ENCODE data around the gene ANTXR2.

ANTXR2 gene

DNA sequence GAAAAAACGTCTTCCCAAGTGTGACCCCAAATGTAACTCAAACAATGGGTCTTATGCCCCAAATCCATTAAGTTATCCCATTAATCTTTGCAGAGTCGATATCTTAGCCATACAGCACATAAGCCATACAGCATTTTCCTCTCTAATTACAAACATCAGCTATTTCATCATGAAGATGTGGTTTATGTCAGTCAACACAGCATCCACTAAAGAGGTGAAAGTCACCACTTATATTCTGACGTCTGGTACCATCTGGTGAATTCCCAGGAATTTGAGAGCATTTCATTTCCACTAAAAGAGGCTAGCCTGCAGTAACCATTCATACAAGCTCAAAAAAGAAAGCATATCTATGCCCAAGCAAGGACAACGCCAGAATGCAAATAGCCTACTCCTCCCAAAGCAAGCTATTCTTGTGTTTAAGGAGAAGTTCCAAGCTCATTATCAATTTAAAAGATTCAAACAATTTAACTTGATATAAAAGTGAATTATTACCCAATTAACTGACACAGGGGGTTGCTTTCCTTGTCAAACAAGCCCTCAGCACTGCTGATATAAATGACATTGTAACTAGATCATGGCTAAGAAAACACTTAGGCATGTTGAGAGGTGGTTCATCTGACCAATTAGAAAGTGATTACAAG lies 203.3 kb downstream of the ANTXR2 start:
- peak in 1 of 2 experiments; percentile 27 for DNase-seq (ENCODE audit: low read depth in 2 of 2)

DNA sequence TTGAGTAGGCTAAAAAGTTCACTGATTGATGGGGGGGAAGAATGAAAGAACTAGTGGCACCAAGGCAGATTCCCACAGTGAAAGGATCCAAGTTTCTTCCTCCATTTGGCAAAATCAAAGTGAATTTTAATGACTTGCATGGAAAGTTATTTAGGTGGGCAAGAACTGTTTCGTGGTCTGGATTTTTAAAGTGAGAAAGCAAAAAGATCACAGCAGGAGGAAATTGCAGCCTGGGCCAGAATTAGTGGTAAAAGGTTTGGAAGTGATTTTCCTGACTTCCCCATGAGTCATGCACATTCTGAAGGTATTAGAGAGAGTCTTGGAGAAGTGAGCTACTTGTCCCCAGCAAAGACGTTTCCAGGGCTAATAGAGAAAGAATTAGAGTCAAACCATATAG lies 207.8 kb downstream of the ANTXR2 start:
- DNase-seq (ENCODE audit: low read depth in 2 of 2): peak; percentile 69 to 71

DNA sequence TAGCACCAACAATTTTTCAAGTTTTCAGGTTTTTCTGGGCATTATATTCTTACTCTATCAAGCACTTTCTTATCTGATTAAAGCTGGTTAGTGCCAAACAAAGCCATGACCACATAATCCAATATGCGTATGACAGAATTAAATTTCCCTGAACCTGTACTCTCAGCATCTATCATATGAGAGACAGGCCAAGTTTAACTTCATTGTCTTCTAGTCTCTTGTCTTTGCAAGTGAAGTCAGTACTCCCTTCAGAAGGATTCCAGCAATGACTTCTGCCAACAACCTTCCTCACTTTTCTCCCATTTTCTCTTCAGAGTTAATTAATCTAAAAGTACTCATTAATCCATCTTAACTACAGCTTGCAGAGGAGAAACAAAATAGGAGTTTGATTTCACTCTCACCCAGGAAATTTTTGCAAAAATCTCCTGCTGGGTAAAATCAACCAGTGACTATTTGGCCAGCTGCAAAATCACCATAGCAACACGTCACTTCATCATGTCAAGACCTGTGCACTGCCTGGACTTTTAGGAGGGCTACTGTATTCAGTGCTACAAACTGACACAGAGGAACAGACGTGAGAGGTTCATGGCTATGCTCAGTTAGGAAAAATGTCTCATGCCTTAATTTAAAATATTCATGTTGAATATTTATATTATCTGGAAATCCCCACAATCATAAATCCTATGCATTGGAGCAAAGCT lies 208.4 kb downstream of the ANTXR2 start:
- no peak for DNase-seq (ENCODE audit: low read depth in 2 of 2)

DNA sequence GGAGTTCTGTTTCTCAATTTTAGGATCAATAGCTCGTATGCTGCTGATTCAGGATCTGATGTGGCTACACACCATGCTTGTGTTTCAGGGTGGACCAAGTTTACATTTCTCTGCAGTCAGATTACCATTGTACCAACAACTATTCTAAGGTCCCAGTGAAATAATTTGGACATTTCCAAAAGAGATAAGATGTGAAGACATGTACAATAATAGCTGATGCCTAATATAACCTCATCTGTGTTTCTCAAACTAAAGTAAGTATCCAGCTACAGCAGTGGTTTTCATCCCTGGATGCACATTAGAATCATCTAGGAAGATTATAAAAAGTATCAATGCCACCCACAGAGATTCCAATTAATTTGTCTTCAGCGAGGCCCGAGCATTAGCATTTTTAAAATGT lies 209.7 kb downstream of the ANTXR2 start:
- no peak for DNase-seq (ENCODE audit: low read depth in 2 of 2)

DNA sequence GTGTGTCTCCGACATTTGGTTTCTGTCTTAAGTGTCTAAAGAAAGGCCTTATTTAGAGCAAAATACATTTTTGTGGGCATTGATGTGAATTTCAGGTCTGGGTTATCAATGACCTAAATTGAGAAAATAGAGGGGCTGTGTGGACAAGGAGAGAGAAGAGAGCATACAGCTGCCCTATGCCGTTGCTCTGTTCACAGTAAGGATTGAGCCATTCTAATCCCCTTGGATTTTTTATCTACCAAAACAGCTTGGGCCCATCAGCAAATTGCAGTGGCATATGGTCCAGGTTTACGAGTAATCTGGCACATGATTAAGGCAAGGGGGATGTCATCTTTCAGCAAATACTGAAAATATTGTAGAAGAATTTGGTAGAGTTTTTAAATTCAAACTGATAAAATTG lies 210.2 kb downstream of the ANTXR2 start:
- DNase-seq (ENCODE audit: low read depth in 2 of 2): no peak

DNA sequence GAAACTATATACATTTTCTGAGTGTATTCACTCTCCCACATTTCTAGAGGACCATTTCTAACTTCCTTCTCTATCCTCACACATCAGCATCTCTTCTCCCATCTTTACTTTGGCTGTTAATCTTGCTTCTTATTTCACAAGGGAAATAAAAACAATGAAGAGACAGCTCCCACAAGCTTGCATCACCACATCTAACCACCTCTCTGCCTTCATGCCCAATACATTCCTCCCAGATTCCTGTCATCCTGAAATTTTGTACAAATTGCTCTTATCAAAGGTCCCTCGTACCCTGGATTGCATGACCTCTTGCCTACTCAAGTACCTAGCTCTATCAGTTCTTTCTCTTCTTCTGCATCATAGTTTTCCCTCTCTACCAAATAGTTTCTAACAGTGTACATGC lies 215.2 kb downstream of the ANTXR2 start:
- DNase-seq (ENCODE audit: low read depth in 2 of 2): no peak

DNA sequence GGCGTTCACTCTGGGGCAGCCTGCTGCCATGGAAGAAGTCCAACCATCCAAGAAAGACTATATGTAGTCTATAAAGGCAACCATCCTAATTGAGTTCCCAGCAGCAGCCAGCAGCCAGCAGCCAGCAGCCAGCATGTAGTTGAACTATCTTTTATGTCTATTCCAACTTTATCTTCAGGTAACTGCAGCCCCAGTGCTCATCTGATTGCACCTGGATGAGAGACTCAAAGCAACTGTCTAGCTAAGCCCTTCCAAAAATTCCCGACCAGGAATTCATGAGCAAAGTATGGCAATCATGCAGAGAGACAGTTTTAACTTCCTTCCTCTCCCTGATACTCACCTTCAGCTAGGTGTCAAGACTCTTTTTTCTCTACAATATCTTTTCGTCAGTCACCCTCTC lies 216.8 kb downstream of the ANTXR2 start:
- DNase-seq (ENCODE audit: low read depth in 2 of 2): no peak

DNA sequence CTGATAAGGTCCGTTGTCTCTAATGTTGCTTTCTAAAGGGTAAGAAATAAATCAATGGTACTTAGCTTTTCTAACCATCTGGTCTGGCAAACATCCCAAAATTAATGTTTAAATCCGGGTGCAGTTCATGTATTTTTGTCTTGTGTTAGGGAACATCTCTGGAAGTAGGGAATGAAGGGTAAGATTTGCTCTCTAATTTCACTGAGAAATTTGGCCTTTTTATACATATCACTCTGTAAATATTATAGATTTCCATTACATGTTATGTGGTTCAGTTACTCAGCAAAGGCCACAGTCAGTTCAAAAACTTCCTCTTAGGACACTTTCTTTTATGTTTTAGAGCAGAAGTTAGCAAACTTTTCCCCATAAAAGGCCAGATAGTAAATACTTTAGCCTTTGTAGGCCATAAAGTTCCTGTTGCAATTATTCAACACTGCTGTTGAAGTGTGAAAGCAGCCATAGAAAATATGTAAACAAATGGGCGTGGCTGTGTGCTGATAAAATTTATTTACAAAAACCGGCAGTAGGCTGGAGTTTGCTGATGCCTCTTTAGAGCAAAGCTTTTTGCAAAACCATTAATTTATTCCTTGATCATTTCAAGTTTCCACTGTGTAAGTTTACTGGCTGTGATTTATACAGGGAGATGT lies 218.1 kb downstream of the ANTXR2 start:
- peak in 1 of 2 experiments; percentile 16 for DNase-seq (ENCODE audit: low read depth in 2 of 2)

DNA sequence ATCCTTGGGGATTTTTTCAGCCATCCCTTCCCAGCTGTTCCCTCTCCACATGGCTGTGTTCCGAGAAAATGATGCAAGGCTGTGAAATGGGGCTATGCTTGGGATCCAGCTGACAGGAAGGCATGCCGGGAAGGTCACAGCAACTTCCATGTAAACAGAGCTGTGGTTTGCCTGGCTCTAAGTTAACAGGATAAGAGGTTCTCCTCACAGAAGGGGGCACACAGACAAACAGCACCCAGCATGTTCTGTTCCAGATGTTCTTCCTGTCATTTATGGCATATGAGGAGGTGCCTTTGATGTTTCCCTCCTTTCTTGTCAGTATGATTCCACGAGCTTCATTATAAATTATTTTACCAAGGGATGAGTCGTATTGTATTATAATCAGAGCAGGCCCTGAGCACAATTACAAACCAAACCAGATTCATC lies 220.7 kb downstream of the ANTXR2 start:
- peak; percentile 77 for DNase-seq (ENCODE audit: low read depth in 2 of 2)

DNA sequence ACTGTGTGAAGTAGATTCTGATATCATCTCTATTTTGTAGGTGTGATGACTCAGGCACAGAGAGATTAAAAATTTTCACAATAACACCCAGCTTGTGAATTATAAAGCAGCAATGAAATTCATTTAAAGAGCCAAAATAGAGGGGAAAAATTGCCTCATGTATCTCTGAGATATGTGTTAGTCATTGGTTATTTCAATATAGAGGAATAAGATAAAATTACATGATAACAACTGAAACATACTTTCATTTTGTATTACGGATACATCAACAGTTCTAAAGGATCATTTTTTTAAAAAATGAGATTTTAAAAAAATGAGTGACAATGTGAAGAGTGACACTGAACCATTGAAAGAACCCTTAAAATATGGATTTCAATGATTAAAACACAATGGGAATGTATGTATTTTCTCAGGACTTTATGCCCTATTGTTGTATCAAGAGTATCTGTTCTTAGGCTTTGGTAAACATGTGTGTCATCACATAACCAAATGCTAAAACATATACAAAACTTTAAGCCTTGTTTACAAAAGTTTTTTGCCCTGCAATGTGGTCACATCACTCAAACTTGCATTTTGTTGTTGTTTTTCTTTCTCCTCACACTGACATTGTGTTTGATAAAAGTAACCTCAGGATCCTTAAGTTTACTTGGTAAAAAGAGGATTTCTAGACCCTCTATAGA lies 221.3 kb downstream of the ANTXR2 start:
- no peak for DNase-seq (ENCODE audit: low read depth in 2 of 2)

All from fibroblast of skin of left quadriceps (primary cell).